GM21360 (cell line): ENCODE measurements around the gene MTURN.

Experiments
- ATAC-seq: cut with Tn5 transposase; IDR thresholded peaks from one replicate; pipeline ENCODE4 v1.9.1; 2021; ENCODE audit warnings: mild to moderate bottlenecking, moderate library complexity; ENCODE audit not compliant: unreplicated experiment

The MTURN gene

GRCh38 chr7:30201921-30202320, 67.1 kb downstream of the MTURN start:
- ATAC-seq, result no peak

- ATAC-seq, result no peak
These were observed 67.9 kb downstream of the MTURN start for GRCh38 chr7:30202671-30203070.

GRCh38 chr7:30206491-30206890, 71.7 kb downstream of the MTURN start:
- ATAC-seq, result no peak

GRCh38 chr7:30206942-30207341, 72.2 kb downstream of the MTURN start:
- no peak for ATAC-seq

GRCh38 chr7:30207376-30207775, 72.6 kb downstream of the MTURN start:
- ATAC-seq, result no peak

- no peak for ATAC-seq
These were observed 75.2 kb downstream of the MTURN start for GRCh38 chr7:30209951-30210350.
